GM19467 (cell line): ENCODE data around the gene EYA3.

Experiments used
- ATAC-seq: cut with Tn5 transposase; IDR thresholded peaks from one replicate; pipeline ENCODE4 v1.9.1; 2021; ENCODE audit warnings: mild to moderate bottlenecking, moderate library complexity; ENCODE audit not compliant: unreplicated experiment

Gene EYA3

DNA sequence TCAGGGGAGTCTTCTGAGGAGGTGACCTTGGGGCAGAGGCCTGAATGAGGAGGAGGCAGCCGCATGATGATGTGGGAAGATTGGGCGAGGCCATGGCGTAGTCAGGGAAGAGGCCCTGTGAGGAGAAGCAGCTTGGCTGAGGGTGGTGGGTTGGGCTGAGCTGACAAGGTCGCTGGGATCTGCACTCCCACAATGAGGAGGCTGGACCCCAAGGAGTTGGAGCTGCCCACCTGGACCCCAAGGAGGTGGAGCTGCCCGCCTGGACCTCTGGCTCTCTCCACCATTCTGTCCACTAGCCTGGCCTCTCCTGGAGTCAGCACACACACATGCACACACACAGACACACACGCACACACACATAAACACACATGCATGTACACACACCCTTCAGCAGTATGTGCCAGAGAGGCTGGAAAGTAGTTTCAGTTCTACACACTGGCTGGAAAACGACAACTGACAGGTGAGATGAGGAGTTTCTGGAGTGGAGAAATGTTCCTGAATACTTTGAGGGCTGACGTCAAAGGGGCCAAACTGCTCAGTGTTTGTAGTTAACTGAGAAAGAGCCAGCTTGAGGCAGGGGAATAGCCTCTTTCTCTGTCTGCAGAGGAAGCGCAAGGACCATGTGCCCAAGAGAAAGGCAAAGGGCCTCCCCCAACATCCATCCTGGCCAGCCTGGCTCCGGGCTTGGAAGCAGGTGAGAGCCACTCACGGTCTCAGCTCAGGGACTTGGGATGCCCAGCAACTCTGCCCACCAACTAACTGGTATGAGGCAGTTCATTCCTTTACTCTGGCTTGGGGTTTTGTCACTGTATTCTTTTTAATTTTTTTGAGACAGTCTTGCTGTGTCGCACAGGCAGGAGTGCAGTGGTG lies 146.5 kb downstream of the EYA3 start:
- ATAC-seq = no peak

DNA sequence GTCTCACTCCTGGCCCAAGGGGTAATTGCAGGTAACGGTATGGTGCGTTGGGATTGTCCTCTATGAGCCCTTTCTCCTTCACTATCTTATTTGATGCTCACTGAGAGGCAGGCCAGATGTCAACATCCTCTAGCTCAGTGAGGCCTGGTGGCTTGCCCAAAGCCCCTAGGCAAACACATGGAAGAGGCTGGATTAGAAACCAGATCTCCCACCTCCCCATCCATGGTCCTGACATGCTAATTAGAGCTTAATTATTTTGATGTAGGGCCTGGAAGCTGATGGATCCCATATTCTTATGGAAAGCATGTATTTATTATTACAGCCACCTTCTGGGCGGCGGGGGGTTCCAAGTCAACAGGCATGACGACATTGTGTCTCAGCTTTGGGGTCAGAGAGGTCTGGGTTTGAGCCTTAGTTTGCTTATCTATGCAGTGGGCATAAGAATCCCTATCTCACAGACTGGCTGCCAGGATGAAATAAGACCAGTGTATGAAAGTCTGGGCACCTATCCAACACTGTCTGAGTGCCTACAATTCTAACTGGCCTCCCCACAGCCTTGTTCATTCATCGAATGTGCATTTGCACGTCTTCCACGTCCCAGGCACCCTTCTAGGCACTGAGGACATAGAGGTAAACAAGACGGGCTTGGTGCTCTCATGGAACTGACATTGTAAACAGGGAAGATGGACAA lies 147.4 kb downstream of the EYA3 start:
- no peak for ATAC-seq

DNA sequence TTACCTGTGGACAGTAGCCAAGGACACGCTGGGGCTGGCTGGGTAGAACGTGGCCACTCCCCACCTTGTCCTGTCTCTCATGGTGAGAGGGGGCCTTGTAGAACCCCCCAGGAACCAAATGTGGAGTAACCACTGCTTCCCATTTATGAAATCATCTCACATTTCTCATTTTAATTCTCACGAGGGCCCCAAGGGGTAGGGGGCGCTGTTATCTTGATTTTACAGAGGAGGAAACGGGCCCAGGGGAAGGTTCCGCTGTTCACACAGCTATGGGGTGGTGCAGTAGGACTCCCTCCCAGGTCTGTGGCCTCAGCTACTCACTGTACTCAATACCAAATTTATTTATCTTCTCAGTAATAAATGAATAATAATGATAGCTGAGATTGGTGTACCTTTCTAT lies 148.1 kb downstream of the EYA3 start:
- no peak for ATAC-seq

DNA sequence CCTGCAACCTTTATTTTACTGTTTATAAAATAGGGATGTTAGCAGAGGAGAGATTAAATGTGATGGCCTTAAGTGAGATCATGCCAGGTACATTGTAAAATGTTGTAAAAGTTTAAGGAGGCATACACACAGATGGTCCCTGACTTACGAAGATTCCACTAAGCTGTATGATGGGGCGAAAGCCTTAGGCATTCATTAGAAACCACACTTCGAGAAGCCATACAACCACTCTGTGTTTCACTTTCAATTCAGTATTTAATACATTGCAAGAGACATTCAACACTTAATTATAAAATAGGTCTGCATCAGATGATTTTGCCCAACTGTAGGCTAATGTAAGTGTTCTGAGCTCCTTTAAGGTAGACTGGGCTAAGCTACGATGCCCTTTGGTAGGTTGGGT lies 149.9 kb downstream of the EYA3 start:
- no peak for ATAC-seq

DNA sequence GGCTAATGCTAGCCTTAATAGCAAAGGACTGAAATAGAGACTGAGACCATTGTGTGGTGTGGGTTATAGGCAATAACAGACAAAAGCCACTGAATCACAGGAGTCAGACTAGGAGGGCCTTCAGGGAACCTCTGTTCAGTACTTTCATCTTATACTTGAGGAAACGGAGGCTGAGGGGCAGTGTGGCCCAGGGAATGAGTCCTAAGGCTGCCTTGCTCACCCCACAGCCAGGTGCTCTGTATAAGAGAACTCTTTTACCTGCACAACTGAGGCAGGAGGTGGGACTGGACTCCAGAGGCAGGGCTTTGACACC lies 150.9 kb downstream of the EYA3 start:
- no peak for ATAC-seq

DNA sequence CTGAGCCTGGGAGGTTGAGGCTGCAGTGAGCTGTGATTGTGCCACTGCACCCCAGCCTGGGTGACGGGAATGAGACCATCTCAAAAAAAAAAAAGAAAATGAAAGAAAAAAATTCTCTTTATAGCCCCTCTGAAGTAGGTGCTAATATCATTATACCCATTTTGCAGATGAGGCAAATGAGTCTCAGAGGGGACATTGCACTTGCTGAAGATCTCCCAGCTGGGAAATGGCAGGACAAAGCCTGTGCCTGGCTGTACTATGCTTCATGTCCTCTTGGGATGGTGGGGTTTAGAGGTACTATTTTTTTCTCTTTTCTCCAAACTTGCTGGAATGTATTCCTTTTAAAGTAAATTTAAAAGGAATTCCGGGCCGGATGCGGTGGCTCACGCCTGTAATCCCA lies 152.0 kb downstream of the EYA3 start:
- ATAC-seq = no peak

DNA sequence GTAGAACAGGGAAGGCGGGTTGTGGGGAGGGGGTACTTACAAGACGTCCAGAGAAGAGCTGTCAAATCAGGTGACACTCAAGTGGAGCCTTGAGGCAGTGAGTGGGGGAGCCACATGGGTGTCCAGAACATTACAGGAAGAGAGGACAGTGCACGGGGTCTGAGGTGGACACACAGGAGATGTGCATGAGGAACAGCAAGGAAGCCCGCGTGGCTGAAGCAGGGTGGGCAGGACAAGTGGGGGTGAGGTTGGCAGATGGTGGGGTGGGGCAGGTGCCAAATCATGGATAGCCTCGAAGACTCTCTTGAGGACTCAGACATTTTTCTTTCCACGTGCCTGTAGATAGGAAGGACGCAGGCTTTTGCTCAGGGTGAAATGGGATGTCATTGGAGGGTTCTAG lies 152.7 kb downstream of the EYA3 start:
- ATAC-seq = no peak

DNA sequence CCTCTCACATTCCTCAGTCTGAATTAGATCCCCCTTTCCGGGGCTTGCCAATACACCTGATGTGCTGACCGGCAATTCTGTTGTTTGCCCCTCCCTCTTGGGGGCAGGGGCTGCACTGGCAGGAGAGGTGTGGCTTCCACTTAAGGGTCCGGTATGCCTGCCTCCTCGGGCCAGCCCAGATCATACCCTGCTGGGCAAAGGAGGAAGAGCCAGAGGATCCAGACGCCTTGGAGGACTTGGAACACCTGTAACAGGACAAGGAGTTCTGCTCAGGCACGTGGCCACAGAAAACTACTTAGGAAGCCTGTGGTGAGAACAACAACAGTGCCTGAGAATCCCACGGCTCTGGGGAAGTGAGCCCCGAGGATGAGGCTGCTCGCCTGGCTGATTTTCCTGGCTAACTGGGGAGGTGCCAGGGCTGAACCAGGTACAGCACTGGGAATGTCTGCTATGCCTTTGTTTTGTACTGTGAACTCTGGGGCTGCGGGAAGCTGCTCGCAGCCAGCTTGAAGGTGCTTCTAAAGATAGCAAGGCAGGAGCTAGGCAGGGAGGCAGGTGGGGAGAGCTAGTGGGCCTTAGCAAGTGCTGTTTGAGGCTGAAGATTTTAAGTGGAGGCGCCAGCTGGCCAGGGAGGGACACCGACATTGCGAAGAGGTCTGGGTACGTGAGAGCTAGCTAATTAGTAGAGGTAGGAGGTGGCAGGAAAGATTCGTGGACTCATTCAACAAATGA lies 153.4 kb downstream of the EYA3 start, which contains the start of gene SMPDL3B:
SMPDL3B (plus strand) TSS at position 183 of the 732 bp plus-strand sequence; CDS start at position 367, 184 bp downstream.
- ATAC-seq = no peak

DNA sequence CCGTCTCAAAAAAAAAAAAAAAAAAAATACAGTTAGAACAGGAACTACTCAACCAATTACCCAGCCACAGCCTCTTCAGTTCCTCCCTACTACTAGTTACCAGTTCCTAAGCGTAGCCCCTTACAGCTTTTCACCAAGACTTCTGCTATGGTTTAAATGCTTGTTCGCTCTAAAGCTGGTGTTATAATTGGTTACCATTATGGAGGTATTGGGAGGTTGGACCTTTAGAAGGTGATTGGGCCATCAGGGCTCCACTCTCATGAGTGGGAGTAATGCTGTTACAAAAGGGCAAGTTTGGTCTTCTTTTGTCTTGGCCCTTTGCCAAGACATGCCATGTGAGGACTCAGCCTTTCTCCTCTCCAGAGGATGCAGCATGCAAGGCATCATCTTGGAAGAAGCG lies 156.7 kb downstream of the EYA3 start:
- no peak for ATAC-seq

DNA sequence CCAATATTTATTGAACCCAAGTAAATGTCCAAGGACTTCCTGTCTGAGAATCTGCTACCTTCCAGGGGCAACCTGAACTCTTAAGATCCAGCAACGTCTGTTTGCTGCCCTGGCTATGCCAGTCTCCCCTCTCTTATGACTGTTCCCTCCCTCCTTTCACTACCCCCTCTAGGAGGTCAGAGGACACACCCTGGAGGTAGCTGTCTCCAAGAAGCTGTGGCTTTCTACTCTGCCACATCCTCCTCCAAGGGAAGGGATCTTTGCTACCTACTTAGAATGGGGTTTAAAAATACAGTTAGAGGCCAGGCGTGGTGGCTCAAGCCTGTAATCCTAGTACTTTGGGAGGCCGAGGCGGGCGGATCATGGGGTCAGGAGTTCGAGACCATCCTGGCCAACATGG lies 157.2 kb downstream of the EYA3 start:
- no peak for ATAC-seq

DNA sequence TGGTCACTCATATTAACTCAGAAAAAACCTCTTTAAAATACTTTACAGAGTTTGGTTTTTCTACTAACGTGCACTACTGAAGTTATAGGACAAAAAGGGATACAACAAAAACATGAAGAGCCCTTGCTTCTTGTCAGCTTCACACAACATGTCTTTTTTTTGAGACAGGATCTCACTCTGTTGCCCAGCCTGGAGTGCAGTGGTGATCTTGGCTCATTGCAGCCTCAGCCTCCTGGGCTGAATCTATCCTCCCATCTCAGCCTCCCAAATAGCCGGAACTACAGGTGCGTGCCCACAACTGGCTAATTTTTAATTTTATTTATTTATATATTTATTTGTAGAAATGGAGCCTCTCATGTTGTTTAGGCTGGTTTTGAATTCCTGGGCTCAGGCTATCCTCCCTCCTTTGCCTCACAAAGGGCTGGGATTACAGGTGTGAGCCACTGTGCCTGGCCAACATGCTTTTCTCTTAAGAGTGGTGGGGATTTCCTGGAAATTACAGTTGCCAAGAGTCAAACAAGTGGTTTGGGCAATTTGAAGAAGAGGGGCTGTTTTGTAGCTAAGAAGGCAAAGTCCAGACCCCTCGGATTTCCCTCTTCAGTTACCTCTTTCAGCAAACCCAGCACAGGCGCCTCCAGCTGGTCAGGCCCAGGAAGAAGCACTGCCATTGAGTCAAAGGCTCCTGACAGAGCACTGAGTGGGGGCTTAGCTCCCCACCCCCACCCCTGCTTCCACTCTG lies 160.0 kb downstream of the EYA3 start:
- ATAC-seq = no peak

DNA sequence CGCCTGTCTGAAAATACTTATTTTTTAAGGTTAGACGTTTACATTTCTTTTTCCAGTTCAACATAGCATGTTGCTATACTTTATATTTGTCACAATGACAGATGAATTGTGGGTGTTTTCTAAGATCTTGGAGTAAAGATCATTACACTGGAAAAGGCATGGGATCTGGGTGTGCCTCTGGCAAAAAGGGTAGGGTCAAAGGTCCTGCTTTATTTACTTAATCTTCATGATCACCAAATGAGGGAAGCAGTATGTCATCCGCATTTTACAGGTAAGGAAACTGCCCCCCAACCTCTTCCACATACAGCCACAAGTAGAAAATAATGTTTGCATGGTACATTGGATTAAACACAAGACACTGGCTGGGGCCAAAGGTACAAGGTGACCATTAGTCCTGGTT lies 166.1 kb downstream of the EYA3 start:
- no peak for ATAC-seq
